Measurements from ENCODE around the gene WWOX. TPM values are rescaled to one million over a fixed set of nuclear protein-coding genes. Genes with fewer than 3 reads are reported as not detected.

The WWOX gene
- total RNA-seq, 1 donor from 2014 or later, result 12.6 TPM

GRCh38 chr16:78505036-78505435 is 405.6 kb downstream of the WWOX start:
- H3K4me3 ChIP-seq (ENCODE audit: low read depth, low read length), result no peak overlapping the region
- TF ChIP-seq CTCF (IDR thresholded peaks at IDR 0.05; ENCODE audit: insufficient read depth, low read length, severe bottlenecking), result no peak
- DNase-seq (ENCODE audit: low read depth) (no peak), FAIRE-seq (no peak)
- no peaks in the 10 kb centered on the region for H3K27me3 ChIP-seq (ENCODE audit: control insufficient read depth, insufficient read depth, low read length)
- H3K36me3 ChIP-seq (ENCODE audit: control insufficient read depth, insufficient read depth, low read length), result no peaks in the 10 kb centered on the region

DNA sequence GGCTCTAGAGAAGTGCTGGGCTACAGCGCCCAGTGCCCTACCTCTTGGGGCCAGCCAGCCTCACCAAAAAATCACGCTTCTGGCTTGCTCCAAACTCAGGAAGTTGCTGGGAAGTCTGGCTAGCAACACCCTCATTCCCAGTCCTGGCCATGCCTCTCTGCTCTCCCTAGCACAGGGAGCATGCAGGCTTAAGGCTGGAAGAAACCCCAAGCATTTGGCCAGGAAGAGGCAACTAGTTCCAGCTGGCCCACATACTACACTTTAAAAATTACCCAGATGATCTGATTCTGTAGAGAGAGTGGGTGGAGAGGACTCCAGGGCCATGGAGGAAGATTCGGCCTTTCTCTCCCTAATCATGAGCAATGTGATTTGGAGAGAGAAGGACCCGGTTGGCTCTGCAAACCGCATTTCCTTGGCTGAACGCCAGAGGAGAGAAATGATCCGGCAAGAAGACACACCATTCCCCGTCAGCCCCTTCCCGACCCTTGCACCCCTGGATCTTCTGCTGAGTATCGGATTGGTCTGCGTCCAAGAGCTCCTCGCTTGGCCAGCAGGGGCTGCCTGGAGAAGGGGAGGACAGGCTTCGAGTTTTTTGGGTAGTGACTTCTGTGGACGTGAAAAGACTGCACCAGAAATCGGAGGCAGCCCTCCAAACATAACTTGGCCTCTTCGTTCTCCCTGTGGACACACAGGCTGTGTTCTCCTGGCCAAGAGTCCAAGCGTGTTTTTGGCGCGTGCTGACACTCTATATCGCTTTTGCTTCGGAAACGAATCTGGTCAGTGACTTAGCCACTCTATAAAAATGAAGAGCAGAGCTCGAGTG is 406.3 kb downstream of the WWOX start:
- FAIRE-seq (no peak), DNase-seq (ENCODE audit: low read depth) (no peak)
- H3K4me3 ChIP-seq (ENCODE audit: low read depth, low read length), result no peak overlapping the region
- H3K36me3 ChIP-seq (ENCODE audit: control insufficient read depth, insufficient read depth, low read length), result no peaks in the 10 kb centered on the region
- no peaks in the 10 kb centered on the region for H3K27me3 ChIP-seq (ENCODE audit: control insufficient read depth, insufficient read depth, low read length)
- no peak for TF ChIP-seq CTCF (IDR thresholded peaks at IDR 0.05; ENCODE audit: insufficient read depth, low read length, severe bottlenecking)

- DNase-seq (ENCODE audit: low read depth) (no peak), FAIRE-seq (no peak)
- H3K27me3 ChIP-seq (ENCODE audit: control insufficient read depth, insufficient read depth, low read length), result no peaks in the 10 kb centered on the region
- no peak overlapping the region for H3K4me3 ChIP-seq (ENCODE audit: low read depth, low read length)
- no peaks in the 10 kb centered on the region for H3K36me3 ChIP-seq (ENCODE audit: control insufficient read depth, insufficient read depth, low read length)
- no peak for TF ChIP-seq CTCF (IDR thresholded peaks at IDR 0.05; ENCODE audit: insufficient read depth, low read length, severe bottlenecking)
These were observed 407.1 kb downstream of the WWOX start for GRCh38 chr16:78506367-78507193.

GRCh38 chr16:78507576-78507975 is 408.1 kb downstream of the WWOX start:
- DNase-seq (ENCODE audit: low read depth) (no peak), FAIRE-seq (no peak)
- no peak for TF ChIP-seq CTCF (IDR thresholded peaks at IDR 0.05; ENCODE audit: insufficient read depth, low read length, severe bottlenecking)
- Histone ChIP-seq H3K27me3 (ENCODE audit: control insufficient read depth, insufficient read depth, low read length) (no peaks in the 10 kb centered on the region), H3K4me3 (ENCODE audit: low read depth, low read length) (no peak overlapping the region), H3K36me3 (ENCODE audit: control insufficient read depth, insufficient read depth, low read length) (no peaks in the 10 kb centered on the region)

- TF ChIP-seq CTCF (IDR thresholded peaks at IDR 0.05; ENCODE audit: insufficient read depth, low read length, severe bottlenecking), result no peak
- H3K4me3 ChIP-seq (ENCODE audit: low read depth, low read length), result no peak overlapping the region
These were observed 410.5 kb downstream of the WWOX start for GRCh38 chr16:78509965-78510364.

More at GRCh38 chr16:78509965-78510364, 410.5 kb downstream of the WWOX start:
- DNase-seq (ENCODE audit: low read depth) (no peak), FAIRE-seq (no peak)
- no peaks in the 10 kb centered on the region for H3K36me3 ChIP-seq (ENCODE audit: control insufficient read depth, insufficient read depth, low read length)
- H3K27me3 ChIP-seq (ENCODE audit: control insufficient read depth, insufficient read depth, low read length), result no peaks in the 10 kb centered on the region

All from bronchial epithelial cell (primary cell).